GM12891 (cell line): Measurements from ENCODE around the gene SP4.

ENCODE experiments used
- POLR2A ChIP-seq: IDR thresholded peaks from 2 replicates; pipeline ENCODE4 v1.6.1; 2011; ENCODE audit warnings: low read depth, low read length, control low read depth
- POLR2AphosphoS5 ChIP-seq: IDR thresholded peaks from 2 replicates; pipeline ENCODE4 v1.6.1; 2011; ENCODE audit warnings: low read depth, low read length, control low read depth
- POU2F2 ChIP-seq: IDR thresholded peaks from 2 replicates; pipeline ENCODE4 v1.6.1; 2011; ENCODE audit warnings: low read depth, mild to moderate bottlenecking, control low read depth, low read length, moderate library complexity
- SPI1 ChIP-seq: IDR thresholded peaks from 2 replicates; pipeline ENCODE4 v1.6.1; 2011; ENCODE audit warnings: low read depth, low read length, control low read depth

DNA sequence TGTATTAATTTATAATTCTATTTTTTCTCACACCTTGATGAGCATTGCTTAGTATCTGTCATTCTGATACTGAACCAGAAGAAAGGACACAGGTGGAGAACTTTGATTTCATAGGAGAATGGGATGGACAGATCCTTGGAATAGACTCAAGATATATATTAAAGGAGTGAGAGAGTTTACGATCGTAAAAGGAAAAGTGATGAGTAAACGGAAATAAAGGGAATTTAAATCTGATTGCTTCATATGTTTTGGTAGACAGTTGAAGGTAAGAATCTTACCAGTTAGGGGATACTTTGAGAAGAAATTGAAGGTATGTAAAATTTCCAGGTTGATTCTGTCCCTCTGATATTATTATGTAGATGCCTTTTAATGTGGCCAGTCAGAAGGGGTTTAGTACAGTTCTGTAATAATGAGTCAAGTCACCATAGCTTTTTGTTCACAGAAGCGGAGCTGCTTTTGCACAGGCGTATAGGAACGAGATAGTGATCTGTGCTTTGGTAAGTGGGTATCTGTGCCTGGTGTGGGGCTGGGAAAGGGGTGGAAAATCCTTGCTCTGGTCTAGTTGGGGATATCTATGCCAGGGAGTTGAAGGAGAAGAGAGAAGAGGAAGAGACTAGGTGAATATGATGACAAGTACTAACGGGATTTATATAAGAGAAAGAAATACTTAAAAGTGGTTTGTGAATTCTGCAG is 15.4 kb downstream of the SP4 start:
- TF ChIP-seq POLR2A: no peak
- no peak for TF ChIP-seq POLR2AphosphoS5
- TF ChIP-seq SPI1: no peak
- TF ChIP-seq POU2F2: no peak
